SW480 (cell line): ENCODE data around the gene WNT7B.

Experiments used
- DNase-seq: peaks from one replicate; pipeline ENCODE4 v3.0.0-alpha.2; 2016; ENCODE audit warnings: low spot score

The WNT7B gene

GRCh38 chr22:45927059-45927458 lies 49.9 kb downstream of the WNT7B start:
- no peak for DNase-seq

GRCh38 chr22:45926433-45926832 lies 50.5 kb downstream of the WNT7B start:
- no peak for DNase-seq

GRCh38 chr22:45925811-45926351 lies 51.1 kb downstream of the WNT7B start:
- DNase-seq = no peak

GRCh38 chr22:45923835-45924234 lies 53.1 kb downstream of the WNT7B start:
- no peak for DNase-seq

GRCh38 chr22:45923212-45923611 lies 53.8 kb downstream of the WNT7B start:
- DNase-seq = no peak

GRCh38 chr22:45922661-45923060 lies 54.3 kb downstream of the WNT7B start:
- DNase-seq = no peak

GRCh38 chr22:45922256-45922655 lies 54.7 kb downstream of the WNT7B start:
- no peak for DNase-seq

- DNase-seq = no peak
Measured at GRCh38 chr22:45919504-45920286, 57.3 kb downstream of the WNT7B start.

- DNase-seq = no peak
Measured at GRCh38 chr22:45918459-45919370, 58.2 kb downstream of the WNT7B start.

- no peak for DNase-seq
Measured at GRCh38 chr22:45917700-45918458, 59.1 kb downstream of the WNT7B start.

GRCh38 chr22:45917146-45917545 lies 59.8 kb downstream of the WNT7B start:
- no peak for DNase-seq

GRCh38 chr22:45916515-45916914 lies 60.4 kb downstream of the WNT7B start:
- DNase-seq = no peak

- DNase-seq = no peak
Measured at GRCh38 chr22:45915841-45916240, 61.1 kb downstream of the WNT7B start.

- no peak for DNase-seq
Measured at GRCh38 chr22:45915151-45915550, 61.8 kb downstream of the WNT7B start.

GRCh38 chr22:45914309-45914708 lies 62.7 kb downstream of the WNT7B start:
- DNase-seq = no peak

- no peak for DNase-seq
Measured at GRCh38 chr22:45912910-45913309, 64.1 kb downstream of the WNT7B start.

- DNase-seq = no peak
Measured at GRCh38 chr22:45911601-45912271, 65.2 kb downstream of the WNT7B start.

- DNase-seq = no peak
Measured at GRCh38 chr22:45910928-45911467, 66.0 kb downstream of the WNT7B start.

GRCh38 chr22:45908961-45909360 lies 68.0 kb downstream of the WNT7B start:
- DNase-seq = no peak

- no peak for DNase-seq
Measured at GRCh38 chr22:45907996-45908395, 69.0 kb downstream of the WNT7B start.

- DNase-seq = no peak
Measured at GRCh38 chr22:45907378-45907777, 69.6 kb downstream of the WNT7B start.
